ENCODE measurements around the gene UQCR10.

UQCR10 gene

DNA sequence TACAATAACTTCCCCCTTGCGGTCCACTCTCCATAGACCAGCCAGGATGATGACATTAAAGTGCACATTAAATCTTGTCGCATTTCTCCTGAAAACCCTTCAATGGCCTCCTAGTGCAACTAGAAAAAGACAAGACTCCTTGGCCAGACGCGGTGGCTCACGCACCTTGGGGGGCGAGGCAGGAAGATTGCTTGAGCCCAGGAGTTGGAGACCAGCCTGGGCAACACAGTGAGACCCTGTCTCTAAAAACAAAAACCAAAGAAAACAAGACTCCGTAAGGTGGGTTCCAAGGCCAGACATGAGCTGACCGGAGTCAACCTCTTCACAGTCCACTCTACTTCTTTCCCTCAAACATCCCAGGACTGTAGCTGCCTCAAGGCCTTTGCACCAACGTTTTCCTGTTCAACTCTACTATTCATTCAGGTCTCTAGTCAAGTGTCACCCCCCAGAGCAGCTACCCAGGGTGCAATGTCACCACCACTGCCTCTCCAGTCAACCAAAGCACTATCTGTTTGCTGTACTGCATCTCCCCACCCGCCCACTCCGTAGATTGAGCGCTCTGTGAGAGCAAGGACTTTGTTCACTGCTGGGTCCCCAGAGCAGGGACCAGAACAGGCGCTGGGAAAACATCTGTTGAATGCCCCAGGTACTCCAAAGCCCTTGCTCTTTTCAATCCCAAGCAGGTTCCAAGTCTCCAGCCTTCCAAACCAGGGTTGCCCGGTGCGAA is 1.1 kb upstream of the UQCR10 start:
- no peak for DNase-seq

DNA sequence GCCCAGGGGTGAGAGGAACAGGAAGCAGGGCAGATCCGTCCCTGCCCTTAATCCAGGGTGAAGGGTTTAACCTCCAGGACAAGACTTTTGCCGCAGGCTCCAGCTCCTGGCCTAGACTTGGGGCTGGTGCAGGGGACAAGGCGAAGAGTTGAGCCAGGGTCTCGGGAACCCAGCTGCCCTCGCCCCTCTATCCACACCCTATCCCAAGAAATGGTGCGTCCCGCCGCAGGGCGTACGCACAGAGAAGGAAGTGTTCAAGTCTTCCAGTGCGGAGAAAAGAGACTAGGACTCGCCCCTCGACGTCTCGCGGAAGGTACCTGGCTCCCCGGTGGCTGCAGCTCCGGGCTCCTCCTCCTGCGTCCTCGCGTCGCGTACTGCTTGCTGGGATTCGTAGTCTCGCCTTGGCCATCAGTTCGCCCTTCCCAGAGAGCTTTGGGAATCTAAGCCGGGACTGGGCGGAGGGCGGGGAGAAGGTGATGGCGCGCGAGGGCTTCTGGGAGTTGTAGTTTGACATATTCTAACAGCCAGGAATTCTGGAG is 468 bp upstream of the UQCR10 start, which contains the start of gene ZMAT5:
TSS of gene ZMAT5 (minus strand) at position 376 of the 539 bp plus-strand sequence. CDS start 18,463 bp downstream, outside the sequence.
- peak; percentile 97 for DNase-seq

DNA sequence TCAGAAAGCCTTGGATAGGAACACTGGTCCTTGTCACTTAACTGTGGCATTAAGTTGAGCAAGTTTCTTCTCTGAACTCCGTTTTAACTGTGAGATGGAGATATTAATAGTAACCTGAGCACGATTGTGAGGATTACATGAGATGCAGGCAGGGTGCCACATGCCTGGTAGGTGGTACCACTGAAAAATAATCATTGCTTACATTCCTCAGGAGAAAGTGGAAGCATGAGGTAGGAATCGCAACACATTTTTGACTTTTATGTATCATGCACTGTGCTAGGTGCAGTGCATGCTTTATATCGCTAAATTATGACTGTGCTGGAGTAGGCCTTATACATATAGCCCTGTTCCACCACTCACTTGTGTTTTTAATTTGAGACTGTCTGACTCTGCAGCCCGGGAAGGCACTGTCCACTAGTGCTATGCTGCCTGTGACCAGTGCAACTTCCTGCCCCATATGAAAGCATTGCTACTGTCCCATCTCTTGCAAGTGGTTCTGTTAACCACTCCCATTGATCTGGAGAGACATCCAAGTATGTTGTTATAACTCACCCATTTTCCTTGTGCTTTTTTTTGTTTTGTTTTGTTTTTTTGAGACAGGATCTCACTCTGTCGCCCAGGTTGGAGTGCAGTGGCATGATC is 1.0 kb downstream of the UQCR10 start:
- DNase-seq = no peak

DNA sequence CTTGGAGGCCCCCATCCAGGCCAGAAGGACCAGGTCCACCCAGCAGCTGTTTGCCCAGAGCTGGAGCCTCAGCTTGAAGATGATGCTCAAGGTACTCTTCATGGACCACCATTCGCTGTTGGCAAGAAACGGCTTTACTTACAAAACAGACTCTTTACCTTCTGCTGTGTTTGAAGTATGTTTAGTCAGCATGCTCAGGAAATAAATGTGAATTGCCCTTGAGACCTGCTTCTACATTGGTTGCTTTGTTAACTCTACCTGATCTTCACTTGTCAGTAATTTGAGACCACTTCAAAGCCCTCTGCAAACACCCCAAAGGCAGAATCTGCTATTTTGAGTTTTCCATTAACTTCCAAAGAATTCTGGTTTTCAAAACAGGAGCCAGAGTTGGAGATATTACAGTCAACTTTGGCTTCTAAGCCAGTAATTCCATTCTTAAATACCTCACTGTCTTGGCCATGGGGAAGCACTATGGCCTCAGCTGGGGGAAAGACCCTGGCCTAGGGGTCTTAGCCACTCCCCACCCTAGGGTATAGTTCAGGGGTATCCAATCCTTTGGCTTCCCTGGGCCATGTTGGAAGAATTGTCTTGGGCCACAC is 2.7 kb downstream of the UQCR10 start:
- no peak for DNase-seq

DNA sequence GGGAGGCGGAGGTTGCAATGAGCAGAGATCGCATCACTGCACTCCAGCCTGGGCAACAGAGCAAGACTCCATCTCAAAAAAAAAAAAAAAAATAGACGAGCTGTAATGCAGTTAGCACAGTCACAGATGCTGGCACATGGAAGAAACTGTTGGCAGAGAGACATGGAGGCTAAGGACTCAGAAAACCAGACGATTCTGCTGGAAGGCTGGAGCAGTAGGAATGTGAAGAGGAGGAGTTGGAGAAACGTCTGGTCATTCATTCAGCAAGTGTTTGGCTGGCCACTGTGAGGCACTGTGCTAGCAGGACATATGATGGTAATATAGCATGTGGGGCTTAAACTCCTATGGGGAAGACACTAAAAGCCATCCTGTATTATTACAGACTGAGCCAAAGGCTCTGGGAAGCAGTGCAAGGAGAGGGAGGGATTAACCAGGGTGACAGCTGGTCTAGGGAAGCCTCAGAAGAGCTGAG is 5.0 kb downstream of the UQCR10 start:
- no peak for DNase-seq

DNA sequence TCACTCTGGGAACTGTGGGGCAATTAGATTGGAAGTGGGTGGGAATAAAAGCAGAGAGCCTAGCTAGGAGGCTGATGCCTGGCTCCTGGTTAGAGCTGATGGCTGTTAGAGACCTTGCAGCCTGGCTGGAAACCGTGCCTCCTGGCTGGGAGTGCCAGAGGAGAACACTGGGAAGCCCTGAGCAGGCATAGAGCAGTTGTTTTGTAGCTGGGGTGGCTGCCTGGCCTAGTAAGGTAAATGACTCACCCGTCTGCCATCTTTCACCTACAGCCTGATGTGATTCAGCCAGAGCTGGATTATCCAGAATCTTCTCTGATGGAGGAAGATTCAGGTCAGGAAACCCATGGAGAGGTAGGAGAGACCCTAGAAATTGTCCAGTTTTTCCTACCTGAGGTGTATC is 6.1 kb downstream of the UQCR10 start:
- DNase-seq = no peak

DNA sequence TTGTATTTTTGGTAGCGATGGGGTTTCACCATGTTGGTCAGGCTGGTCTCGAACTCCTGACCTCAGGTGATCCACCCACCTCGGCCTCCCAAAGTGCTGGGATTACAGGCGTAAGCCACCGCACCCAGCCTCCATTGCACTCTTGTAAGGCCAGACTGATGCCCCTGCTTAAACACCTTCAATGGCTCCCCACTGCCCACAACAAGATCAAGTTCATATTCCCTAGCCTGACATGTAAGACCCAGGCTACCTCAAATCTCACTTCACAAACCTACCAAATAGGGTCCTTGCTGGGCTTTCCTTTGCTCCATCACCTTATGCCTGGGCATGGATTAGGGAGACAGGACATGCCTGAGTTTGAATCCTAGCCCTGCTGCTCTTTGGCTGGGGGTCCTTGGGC is 13.1 kb downstream of the UQCR10 start:
- no peak for DNase-seq

DNA sequence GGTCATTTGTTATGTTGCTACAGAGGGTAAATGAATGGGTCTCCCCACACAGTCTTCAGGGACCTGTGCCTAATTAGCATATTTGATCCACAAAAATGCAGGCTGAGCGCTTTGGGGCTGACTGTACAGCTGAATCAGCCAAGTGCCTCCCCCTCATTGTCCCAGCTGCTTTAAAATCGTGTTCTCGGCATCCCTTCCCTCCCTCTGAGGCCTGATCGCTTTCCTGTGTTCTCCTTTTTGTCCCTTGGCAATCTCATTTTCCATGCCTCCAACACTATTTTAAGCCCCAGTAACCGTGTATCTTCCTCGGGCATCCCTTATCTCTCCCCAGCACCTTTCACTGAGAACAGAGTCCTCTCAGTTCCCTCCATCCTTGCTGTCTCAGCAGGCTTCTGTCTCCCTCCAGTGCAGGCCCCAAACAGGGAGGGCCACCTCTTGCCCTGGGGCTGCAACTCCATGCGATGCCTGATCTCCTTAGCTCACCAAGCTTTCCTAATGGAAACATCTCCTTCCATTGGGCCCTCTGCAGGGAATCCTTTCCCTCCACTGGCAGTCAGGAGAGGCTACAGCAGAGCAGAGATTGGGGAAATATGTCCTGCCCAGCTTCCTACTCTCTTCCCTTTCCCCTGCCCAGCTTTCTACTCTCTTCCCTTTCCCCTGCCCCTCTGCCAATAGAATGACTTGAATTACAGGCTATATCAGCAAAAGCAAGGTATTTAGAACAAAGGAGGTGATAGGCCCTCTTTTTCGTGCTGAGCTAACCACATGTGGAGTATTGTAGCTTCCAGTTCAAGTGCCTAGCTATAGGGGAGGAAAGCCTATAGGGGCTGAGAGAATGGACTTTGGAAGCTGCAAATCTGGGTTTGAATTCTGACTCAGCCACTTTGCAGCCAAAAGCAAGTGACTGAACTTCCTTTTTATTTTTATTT is 13.8 kb downstream of the UQCR10 start:
- no peak for DNase-seq

DNA sequence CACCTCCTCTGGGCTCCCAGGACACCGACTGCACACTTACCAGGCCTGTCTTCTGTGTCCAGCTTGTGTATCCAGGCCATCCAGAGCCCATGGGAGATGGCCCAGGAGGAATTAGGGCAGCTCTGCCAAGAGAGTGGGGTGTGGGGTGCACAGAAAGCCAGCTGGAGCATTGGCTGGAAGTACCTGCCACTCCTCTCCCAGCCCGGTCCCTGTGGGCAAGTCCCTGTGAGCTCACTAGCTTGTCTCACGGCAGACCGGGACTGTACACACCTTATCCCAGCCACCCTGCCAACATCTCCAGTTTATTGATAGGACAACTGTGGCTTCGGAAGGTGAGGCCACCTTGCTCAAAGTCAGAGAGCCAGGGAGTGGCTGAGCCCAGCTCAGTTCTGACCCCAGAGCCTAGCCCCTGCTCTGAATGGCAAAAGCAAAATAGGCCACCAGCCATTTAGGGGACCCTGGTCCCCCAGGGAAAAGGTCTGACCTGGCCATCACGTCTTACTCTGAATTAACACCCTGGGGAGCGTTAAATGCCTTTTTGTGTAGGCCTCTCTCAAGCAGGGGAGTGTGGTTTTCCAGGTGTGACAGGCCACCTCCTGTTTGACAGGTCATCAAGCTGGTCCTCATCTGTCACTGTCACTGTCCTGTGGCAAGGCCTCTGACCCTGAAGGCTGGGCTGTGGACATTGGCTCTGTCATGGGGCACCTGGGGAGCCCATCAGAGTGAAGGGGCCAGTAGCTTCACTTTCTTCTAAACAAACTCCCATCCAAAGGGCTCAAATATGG is 15.1 kb downstream of the UQCR10 start:
- DNase-seq = no peak

DNA sequence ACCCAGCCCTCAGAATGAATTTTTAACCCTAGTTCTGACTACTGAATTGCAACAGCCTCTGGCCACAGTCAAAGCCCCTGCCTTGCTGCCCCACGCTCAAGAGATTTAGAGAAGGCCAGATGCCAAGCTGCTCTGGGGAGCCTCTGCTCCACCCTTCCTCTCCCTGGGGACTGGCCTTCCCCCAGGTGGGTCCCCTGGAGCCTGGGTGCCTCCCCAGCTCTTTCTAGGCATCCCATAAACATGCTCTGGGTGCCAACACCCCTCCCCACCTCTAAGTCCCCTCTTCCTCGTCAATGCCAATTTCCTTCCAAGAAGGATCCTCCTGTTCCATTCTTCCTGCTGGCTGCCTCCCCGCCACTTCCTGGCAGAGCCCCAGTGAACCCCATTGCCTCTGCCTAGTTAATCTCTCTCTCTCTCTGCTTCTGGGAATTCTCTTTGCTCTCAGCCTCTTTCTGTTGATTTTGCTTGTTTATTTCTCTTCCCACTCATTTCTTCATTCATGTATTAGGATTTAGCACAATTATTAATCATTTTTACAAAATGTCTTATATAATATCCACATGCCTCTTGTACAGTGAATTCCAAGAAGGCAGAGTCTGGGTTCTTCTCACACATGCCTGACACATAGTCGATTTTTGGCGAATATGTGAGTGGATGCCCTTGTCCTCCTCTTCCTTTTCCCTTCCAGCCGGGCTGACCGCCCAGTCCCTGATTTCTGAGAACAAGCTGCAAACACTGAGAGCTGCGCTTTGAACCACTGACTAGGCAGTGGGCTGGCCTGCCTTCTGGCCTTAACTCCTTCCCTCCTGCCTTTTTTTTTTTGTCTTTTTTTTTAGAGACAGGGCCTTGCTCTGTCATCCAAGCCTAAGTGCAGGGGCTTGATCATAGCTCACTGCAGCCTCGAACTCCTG is 17.5 kb downstream of the UQCR10 start:
- DNase-seq = no peak

DNA sequence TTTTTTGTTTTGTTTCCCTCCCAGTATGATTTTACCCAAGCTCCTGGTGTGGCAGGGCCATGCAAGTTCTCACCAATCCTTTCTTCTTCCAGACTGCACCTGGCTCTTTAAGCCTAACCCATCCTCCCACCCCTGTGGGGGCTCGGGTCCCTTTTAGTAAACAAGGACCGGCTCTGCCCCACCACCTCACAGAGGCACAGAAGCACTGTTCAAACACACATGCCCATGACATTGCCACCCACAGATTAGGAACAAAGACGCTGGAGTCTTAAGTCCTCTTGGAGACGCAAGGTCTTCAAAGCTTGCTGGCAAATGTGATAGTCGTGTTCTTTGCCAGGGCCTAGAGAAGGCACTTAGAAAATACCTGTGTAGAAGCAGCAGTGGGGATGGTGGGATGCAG is 18.9 kb downstream of the UQCR10 start:
- DNase-seq = no peak

DNA sequence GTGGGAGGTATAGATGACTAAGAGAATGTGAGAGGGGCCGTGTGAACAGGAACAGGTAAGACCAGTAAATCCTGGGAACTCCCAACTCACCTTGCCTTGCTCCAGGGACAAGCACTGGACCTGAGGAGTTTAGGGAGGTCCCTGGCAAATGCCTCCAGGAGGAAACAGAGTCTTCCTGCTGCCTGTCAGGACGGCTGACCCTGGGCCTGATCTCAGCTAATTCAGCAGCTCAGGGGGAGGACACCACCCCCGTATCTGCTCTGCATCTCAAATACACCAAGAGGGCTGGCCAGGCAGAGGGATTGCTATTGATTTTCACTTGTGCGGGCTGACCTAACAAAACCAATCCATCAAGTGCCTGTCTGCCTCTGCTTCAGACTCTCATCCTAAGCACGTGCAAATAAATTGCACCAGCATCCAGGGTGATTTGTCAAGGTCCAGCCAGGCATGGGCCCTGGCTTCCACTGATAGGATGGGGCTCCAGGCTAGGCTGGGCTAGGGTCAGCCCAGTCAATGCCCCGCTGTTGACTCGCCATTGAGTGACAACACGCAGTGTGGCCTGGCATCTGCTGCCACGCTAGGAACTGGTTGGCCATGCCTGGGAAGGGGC is 20.3 kb downstream of the UQCR10 start:
- DNase-seq = no peak

DNA sequence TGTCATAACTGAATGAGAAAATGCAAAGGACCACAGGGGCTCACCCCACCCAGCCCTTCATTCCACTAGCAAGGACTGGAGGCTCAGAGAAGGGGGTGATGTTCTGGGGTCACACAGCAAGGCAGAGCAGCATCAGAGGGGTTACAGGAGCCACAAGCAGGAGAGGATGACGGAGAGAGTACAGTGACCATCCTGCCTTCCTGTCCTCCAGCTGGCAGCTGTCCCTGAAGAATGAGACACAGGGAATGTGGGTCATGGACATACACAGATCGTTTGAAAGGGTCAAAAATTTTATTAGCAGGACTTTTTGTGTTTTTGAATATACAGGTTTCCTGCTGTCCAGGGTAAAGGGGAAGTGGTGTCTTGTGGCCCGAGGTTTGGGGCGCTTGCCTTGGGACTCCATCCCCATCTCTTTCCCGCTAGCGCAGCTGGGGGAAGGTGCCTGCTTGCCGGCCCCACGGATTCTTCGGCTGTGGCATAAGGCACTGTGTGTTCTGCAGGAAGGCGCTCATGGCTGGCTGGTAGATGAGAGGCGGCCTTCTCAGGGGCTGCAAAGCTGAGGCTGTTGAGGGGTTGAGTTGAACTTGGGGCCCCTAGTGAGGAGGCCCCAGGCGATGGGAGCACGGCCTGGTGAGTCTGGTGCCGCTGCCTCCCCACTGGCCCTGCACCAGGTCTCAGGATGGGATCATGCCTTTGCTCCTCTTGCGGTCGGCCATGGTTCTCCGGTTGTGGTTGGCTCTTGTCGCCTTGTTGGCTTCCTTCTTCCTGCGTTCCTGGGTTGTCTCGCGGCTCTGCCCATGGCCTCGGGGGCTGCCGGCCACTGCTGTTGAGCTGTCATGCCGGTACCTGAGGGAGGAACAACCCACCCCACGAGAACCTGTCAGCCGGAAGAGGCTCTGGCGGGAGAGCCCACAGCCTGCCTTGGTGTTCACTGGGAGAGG is 21.4 kb downstream of the UQCR10 start:
- DNase-seq = no peak

DNA sequence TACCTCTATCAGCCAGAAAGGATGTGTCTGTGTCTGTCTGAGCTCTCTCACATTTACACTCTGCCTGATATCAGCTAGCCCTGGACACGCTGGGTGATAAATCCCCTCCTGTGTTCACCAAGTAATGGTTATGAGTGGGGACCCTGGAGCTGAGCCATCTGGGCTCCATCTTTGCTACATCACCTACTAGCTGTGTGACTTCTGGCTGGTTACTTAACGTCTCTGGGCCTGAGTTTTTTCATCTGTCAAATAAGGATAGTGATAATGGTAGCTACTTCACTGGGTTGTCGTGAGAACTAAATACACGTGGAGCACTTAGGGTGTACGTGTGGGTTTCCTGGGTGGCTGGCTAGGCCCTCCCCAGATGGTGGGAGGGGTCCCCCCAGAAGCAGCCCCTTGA is 22.9 kb downstream of the UQCR10 start:
- DNase-seq = no peak

DNA sequence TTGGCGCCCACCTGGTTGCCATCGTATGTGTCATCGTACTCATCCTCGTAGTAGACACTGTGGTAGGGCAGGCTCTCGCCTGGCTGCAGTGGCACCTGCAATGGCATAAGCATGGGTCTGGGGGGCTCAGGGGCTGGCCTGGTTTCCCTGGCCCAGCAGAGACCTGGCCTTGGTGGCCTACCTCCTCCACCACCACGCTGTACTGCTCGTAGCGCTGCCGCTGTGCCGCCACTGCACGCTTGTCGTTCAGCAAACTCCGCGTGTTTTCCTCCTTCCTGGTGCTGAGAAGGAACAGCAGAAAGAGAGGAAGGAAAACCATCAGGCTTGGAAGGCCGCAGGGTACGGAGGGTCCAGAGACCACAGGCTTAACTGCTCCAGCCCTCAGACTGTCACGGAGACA is 26.2 kb downstream of the UQCR10 start:
- DNase-seq = no peak

DNA sequence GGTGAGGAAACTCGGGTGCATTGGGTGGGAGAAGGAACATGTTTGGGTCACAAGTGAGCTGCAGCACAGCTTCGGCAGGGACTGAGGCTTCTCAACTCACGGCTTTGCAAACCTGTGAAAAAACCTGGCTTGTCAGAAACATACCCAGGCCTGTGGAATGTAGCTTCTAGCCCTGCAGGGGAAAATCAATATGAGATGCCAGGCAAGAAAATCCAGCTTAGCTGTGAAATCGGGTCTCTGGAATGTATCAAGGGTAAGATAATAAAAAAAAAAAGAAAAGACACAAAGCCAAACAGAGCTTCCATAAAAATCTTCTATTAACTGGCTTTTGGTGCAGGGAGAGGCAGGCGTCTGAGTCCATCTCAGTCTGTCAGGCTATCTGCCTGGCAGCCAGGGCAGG is 28.5 kb downstream of the UQCR10 start:
- no peak for DNase-seq

DNA sequence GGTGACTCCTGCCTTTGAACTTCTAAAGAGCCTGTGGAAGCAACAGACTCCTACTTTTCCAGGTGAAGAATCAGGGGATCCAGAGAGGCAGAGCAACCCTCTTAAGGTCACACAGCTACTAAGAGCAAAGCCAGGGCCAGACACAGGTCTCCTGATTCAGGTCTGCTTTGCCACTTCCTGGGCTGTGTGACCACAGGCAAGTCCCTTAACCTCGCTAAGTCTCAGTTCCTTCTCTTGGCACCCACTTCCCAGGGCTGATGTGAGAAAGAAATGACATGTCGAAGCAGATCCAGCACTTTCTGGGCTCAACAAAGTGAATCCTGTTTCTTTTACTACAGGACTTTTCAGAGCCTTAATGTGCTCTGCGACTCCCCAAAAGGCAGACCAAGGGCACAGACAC is 30.2 kb downstream of the UQCR10 start:
- no peak for DNase-seq

DNA sequence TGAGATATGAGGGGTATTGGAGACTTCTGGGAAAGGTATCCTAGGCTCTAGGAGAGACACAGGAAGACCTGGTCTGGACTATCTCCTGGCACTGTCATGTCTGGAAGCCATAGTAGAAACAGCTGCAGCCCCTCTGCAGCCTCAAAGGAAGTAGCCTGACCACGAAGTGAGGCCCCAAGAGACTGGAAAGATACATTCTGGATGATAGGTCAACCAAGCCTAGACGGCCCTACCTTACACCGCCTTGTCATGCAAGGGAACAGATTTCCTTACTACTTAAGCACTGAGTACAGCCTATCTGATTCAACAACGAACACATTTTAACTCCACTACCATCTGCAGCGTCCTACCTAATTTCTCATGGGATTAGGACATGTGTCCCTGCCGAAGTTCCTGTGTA is 31.1 kb downstream of the UQCR10 start:
- DNase-seq = no peak

DNA sequence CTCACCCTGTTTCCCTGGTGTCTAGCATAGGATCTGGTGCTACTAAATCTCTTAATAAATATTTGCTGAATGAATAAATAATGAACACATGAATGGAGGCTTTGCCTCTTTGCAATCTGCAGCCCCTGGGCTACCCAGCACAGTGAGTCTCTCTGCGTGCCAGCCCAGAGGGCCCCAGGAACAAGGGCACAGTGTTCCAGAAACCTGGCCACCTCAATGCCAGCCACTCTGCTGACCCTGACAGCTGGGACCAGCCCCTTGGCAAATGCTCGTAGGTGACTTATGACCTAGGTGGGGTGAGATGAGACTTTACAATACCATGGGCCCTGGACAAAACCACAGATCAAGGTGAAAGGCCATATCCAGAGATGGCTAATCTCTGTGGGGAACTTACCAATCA is 31.6 kb downstream of the UQCR10 start:
- DNase-seq = no peak

Measured in NCI-H2171 (cell line).